NCI-H524 treated with DMSO at 0.1 percent for 48 hours (cell line): ENCODE results near the gene ABCA10.

Experiments used
- DNase-seq: peaks from one replicate; lab custom pipeline; 2025; lab: John Stamatoyannopoulos, UW

ABCA10 gene

GRCh38 chr17:69166957-69167356 lies 61.7 kb downstream of the ABCA10 start:
- no peak for DNase-seq

DNA sequence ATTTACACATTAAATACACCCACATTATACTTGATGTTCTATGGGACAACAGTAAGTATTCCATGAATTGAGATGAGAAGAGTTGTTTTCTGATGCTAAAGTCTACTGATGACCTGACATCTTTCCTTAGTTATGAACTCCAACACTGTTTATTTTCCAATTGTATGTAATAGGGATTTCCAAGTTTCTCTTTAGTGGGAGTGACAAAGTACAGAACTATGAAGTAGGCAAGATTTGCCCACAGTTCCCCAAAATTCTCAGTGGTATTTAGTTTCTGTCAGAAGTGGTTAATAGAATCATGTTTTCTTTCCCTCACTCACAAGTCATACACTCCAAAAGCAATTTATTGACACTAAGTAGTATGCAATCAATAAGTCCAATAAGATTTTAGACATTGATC lies 64.4 kb downstream of the ABCA10 start:
- no peak for DNase-seq

DNA sequence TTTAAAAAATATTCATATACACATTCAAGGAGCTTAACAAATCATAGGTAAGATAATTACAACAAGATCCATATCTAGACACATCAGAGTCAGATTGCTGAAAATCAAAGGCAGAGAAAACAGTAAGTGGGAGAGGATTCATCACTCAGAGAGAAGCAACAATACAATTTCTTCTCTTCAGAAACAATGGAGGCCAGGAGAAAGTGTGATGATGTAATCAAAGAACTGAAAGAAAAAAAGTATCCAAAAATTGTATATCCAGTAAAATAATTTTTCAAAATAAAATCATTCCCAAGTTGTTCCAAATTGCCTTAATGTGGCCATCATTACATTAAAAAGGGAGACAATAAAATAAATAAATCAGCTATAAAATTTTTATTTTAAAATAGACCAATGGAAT lies 69.2 kb downstream of the ABCA10 start:
- no peak for DNase-seq

DNA sequence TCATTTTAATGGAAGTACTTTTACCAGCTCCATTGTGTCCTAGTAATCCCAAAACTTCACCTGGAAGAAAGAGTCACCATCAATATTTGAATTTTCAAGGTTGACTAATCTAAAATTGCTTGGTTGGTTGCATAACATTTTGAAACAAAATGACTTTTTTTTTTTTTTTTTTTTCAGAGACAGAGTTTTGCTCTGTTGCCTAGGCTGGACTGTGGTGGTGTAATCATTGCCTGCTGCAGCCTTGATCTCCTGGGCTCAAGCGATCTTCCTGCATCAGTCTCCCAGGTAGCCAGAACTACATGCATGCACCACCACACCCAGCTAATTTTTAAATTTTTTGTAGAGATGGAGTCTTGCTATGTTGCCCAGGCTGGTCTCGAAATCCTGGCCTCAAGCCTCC lies 74.4 kb downstream of the ABCA10 start:
- DNase-seq, result no peak

DNA sequence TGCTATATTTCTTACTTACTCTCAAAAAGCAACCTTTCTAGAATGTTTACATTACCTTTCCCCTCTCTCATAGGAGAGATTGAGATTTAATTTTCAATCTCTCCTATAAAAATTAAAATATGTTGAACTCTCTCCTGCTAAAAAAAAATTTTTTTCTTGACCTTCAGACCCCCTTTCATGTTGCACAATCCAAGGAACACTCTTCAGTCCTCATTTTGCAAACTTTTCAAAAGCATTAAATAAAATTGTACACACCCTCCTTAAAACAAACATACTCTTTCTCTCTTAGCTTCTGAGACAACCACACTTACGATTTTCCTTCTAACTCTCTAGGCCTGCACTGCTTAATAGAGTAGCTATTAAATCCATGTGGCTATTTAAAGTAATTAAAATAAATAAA lies 78.3 kb downstream of the ABCA10 start:
- no peak for DNase-seq

DNA sequence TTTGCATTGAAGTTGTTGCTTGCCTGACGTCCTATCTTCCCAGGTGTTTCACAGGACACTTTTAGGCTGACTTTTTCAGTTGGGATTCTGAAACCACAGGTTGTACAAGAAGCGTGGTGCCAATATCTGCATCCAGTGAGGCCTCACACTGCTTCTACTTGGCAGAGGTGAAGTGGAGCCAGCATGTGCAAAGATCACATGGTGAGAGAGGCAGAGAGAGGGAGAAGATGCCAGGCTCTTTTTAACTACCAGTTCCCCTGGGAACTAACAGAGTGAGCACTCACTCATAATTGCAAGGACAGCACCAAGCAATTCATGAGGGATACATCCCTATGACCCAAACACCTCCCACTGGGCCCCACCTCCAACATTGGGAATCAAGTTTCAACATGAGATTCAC lies 81.2 kb downstream of the ABCA10 start:
- DNase-seq, result no peak

DNA sequence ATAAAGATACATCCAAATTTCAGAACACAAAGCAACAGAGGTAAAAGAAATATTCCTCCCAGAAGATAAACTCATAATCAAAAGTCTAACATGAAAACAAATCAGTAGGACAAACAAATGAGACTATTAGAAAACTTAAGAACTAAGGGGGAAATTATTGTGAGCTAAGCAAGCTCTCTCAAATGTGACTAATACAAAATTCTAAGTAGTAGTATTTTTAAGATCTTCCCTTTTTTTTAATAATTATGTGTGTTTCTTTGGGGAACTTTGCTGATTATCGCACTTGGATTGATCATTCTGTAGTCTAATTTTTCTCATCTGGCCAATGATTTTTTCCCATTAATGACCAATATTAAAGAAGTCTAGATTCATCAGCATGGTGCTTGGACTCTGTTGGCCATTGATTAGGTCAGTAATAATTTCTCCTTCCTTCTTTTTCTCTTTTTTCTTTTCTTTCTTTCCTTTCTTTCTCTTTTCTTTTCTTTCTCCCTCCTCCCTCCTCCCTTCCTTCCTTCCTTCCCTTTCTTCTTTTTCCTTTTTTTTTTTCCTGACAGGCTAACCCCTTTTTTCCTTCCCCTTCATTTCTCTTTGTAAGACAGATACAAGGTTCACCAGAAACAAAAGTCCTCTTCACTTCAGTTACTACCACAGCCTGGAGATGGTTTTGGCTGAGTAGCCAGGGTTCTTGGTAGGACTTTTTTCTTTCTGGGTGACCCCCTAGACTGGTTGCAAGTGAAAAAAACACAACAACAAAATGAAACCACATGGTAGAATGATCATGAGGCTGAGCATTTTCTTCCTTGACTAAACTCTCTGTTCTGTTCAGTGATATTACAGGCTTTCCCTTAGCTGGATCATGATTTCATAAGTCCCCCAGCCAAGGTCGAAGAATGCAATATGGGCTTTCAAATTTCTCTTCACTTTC lies 84.0 kb downstream of the ABCA10 start:
- DNase-seq, result no peak

GRCh38 chr17:69143683-69144231 lies 84.9 kb downstream of the ABCA10 start:
- no peak for DNase-seq

- no peak for DNase-seq
These were observed 85.5 kb downstream of the ABCA10 start for GRCh38 chr17:69143151-69143550.

GRCh38 chr17:69142175-69142802 lies 86.3 kb downstream of the ABCA10 start:
- DNase-seq, result no peak

GRCh38 chr17:69141431-69142174 lies 87.0 kb downstream of the ABCA10 start, which contains the start of gene ABCA6:
TSS of gene ABCA6 (minus strand) at chr17:69141895. CDS start at chr17:69140703, 1,192 bp downstream.
- no peak for DNase-seq

DNA sequence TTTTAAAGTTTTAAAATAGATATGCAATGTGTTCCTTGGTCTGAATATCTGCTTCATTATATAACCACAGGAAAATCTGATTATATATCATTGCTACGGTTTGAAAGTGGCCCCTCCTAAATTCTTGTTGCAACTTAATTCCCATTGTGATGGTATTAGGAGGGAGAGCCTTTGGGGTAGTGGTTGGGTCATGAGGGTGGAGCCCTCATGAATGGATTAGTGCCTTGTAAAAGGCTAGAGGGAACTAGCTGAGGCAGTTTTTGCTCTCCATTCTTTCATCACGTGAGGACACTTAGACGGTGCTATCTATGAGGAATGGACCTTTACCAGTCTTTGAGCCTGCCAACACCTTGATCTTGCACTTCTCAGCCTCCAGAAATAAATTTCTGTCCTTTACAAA lies 94.5 kb downstream of the ABCA10 start:
- no peak for DNase-seq

GRCh38 chr17:69130627-69131296 lies 97.9 kb downstream of the ABCA10 start:
- no peak for DNase-seq

DNA sequence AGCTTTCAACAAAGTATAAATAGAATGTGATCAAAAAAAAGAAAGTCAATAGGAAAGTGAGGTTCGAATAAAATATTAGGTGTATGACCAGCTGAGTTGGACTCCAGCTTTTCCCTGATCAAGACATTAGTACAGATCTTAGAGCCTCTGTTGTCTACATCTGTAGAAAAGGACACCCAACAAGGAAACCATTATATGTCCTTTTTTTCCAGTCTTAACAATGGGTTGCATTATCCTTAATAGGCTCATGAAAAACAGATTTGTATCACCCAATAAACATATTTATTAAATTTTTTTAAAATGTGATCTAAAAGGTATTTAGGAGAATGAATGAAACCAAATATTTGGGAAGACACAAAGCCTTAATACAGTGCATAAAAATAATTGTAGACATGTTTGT lies 105.0 kb downstream of the ABCA10 start:
- no peak for DNase-seq

GRCh38 chr17:69122065-69122464 lies 106.6 kb downstream of the ABCA10 start:
- DNase-seq, result no peak

DNA sequence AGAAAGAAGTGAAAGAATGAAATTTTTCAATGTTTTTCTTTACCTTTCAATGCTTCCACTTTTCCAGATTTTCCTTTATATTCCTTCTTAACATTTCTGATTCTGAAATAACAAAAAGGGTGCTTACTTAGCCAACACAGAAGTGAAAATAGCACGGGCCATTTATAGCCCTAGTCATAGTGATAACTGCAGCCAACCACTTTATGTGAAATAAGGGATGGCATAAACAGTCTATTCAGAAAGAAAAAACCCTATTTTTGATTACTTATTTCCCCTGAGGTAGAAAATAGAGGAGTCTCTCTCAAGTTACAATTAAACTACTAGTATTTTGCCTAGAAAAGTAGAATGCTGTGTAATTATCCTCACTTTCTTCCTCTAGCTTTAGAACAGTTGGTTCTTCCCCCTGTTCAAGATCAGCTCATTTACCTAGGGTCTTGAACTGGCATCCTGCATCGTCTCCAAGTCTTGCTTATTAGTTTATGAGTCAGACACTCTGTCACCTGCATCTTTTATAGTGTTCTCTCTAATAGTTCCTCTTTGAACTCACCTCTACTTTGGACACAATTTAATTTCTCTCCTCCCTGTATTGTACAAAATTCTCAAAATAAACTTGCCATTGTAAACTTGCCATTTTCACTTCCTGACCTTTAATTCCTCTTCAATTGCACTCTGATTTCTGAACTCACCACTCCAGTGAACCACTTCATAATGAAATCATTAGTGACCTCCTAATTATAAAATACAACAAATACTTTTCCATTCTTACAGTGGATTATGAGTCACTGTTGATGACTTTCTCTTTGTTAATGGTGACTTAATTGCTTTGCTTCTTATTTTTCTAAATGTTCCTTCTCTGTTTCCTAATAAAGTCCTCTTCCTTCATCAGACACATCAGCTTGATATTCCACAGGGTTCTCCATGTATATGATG lies 110.5 kb downstream of the ABCA10 start:
- DNase-seq, result no peak

DNA sequence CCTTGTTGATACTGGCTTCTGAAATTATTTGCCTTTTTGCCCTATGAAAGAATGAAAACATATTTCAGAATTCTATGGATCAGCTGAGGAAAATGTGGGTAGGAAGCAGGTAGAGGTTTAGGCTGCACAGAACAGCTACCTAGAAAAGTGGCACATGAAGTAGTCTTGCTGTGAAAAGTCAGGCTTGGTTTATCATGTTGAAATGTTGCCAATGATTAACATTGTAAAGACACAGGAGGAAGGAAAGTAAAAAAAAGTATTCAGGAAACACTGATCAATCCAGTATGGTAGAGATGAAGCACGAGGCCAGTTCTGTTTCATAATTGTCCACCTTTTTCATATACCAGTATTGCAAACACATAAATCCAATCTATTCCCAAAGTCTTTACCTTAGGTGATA lies 116.8 kb downstream of the ABCA10 start:
- DNase-seq, result no peak

- no peak for DNase-seq
These were observed 122.5 kb downstream of the ABCA10 start for GRCh38 chr17:69105907-69106730.

DNA sequence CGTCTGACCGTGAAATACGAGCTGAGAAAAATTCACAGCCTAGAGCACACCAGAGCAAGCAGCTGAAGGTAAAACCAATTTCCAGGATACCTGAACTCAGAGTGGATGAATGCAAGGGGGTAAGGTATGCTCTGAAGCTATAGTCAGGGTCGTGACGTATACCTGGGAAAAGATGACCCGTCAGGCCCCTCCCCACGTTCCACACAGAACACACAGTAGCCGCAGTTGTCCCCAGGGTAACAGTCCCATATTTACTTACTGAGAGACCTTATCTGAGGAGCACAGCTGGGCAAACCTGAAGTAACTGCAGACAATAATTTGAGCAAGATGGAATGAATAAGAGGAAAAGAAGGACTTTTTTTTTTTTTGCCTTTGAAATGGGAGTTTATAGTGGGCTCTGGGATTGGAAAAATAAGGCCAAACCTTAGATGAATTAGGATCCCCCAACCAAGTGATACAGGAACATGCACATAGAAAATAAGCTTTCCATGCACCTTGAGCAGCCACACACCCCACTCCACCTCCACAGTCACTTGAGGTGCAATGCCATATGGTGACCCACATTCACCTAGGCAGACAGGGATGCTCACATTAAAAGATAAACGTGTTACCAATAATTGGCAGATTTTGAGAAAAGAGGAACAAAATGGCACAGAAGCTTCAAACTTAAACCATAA lies 124.9 kb downstream of the ABCA10 start:
- DNase-seq, result no peak
